ENCODE results near the gene IL18R1.

GRCh38 chr2:102344397-102344796 lies 11.2 kb upstream of the IL18R1 start:
- TF ChIP-seq EZH2 (IDR thresholded peaks at IDR 0.05; ENCODE audit: insufficient read depth, poor library complexity, severe bottlenecking) (no peak), EZH2phosphoT487 (IDR thresholded peaks at IDR 0.05; ENCODE audit: insufficient read depth, low read depth) (no peak)
